ENCODE results near the gene LDAF1. TPM values are rescaled to one million over a fixed set of nuclear protein-coding genes. Genes with fewer than 3 reads are reported as not detected.

Gene LDAF1
- total RNA-seq, 1 experiment from 2014 or later = 50.1 TPM

DNA sequence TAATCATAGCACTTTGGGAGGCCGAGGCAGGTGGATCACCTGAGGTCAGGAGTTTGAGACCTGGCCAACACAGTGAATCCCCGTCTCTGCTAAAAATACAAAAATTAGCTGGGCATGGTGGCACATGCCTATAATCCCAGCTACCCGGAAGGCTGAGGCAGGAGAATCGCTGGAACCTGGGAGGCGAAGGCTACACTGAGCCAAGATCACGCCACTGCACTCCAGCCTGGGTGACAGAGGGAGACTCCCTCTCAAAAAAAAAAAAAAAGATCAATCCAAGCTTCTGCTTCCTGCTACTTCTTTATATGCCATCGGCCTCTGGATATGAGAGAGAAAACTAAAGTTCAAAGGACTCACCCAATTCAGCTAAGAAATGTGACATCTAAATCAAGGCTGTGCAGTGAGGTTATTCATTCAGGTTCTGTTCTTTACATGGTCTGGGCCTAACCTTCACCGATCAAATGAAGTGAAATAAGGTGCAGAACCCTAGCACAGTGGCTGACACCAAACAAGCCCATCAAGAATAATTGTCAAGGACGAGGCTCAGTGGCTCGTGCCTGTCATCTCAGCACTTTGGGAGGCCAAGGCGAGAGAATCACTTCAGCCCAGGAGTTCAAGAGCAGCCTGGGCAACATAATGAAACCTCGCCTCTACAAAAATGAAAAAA lies 27.3 kb downstream of the LDAF1 start:
- intact Hi-C loops (cut with micrococcal nuclease; ENCODE audit: unreplicated experiment) = no loop called here
- Mint-ChIP-seq H3K9me3 (ENCODE audit: low read depth, unreplicated experiment) (peaks cover 2% of the 10 kb centered on the region), H3K4me3 (ENCODE audit: low read depth, unreplicated experiment) (no peak overlapping the region), H3K36me3 (ENCODE audit: insufficient read depth, unreplicated experiment) (peaks cover 21% of the 10 kb centered on the region), H3K27ac (ENCODE audit: unreplicated experiment) (no peak overlapping the region), H3K4me1 (ENCODE audit: low read depth, unreplicated experiment) (peaks cover 8% of the 10 kb centered on the region), H3K27me3 (ENCODE audit: unreplicated experiment) (no peaks in the 10 kb centered on the region)
- DNase-seq = no peak
- TF ChIP-seq, protein P1, sequence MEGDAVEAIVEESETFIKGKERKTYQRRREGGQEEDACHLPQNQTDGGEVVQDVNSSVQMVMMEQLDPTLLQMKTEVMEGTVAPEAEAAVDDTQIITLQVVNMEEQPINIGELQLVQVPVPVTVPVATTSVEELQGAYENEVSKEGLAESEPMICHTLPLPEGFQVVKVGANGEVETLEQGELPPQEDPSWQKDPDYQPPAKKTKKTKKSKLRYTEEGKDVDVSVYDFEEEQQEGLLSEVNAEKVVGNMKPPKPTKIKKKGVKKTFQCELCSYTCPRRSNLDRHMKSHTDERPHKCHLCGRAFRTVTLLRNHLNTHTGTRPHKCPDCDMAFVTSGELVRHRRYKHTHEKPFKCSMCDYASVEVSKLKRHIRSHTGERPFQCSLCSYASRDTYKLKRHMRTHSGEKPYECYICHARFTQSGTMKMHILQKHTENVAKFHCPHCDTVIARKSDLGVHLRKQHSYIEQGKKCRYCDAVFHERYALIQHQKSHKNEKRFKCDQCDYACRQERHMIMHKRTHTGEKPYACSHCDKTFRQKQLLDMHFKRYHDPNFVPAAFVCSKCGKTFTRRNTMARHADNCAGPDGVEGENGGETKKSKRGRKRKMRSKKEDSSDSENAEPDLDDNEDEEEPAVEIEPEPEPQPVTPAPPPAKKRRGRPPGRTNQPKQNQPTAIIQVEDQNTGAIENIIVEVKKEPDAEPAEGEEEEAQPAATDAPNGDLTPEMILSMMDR (IDR thresholded peaks at IDR 0.05; ENCODE audit: unreplicated experiment) = no peak
- CTCF ChIA-PET = interaction anchor here (0.7 kb wide), 1 partner anchor 402 kb away, joined by 3 read pairs; no protein-coding TSS in a partner anchor
- BruUV-seq (replicated peaks) = no TSS peak

DNA sequence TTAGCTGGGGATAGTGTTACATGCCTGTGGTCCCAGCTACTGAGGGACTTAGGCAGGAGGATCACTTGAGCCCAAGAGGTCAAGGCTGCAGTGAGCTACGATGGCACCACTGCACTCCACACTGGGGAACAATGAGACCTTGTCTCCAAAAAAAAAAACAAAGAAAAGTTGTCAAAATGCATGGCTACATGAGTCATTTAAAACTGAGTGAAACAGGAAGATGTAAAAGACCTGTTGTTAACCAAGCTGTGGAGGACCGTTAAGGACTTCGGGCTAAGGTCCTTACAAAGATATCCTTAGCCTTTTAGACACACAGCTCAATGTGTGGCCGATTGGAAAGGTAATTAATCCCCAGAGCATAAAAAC lies 27.8 kb downstream of the LDAF1 start:
- Mint-ChIP-seq H3K4me1 (ENCODE audit: low read depth, unreplicated experiment) (peaks cover 8% of the 10 kb centered on the region), H3K36me3 (ENCODE audit: insufficient read depth, unreplicated experiment) (peaks cover 16% of the 10 kb centered on the region), H3K4me3 (ENCODE audit: low read depth, unreplicated experiment) (no peak overlapping the region), H3K9me3 (ENCODE audit: low read depth, unreplicated experiment) (peaks cover 2% of the 10 kb centered on the region), H3K27ac (ENCODE audit: unreplicated experiment) (no peak overlapping the region), H3K27me3 (ENCODE audit: unreplicated experiment) (no peaks in the 10 kb centered on the region)
- no TSS peak for BruUV-seq (replicated peaks)
- TF ChIP-seq, protein P1 (IDR thresholded peaks at IDR 0.05; ENCODE audit: unreplicated experiment) = no peak
- intact Hi-C loops (cut with micrococcal nuclease; ENCODE audit: unreplicated experiment) = no loop called here
- CTCF ChIA-PET = interaction anchor here (0.7 to 1.0 kb wide), 3 partner anchors 23 to 403 kb away, joined by 3 to 6 read pairs (median 3); no protein-coding TSS in a partner anchor
- DNase-seq = no peak

DNA sequence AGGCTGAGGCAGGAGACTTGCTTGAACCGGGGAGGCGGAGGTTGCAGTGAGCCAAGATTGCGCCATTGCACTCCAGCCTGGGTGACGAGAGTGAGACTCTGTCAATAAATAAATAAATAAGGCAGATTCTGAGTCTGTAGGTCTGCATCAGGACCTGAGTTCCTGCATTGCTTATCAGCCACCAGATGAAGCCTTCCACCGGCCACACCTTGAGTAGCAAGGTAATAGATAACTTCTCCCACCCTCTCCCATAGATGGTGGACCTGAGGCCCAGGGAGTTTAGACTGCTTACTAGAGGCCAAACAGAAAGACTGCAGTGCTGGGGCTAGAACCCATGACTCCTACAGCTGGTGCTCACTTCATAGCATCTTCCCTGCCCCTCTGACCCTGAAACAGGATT lies 30.8 kb downstream of the LDAF1 start:
- no peak overlapping the region for H3K27ac Mint-ChIP-seq (ENCODE audit: unreplicated experiment)
- DNase-seq = no peak
- peaks cover 13% of the 10 kb centered on the region for H3K36me3 Mint-ChIP-seq (ENCODE audit: insufficient read depth, unreplicated experiment)
- CTCF ChIA-PET = interaction anchor here (0.7 to 3.2 kb wide), 14 partner anchors 11 to 320 kb away, joined by 3 to 148 read pairs (median 6); partner anchors contain the start of genes ANKS4B, CRYM and LDAF1
- TF ChIP-seq, protein P1 (IDR thresholded peaks at IDR 0.05; ENCODE audit: unreplicated experiment) = no peak
- H3K9me3 Mint-ChIP-seq (ENCODE audit: low read depth, unreplicated experiment) = no peaks in the 10 kb centered on the region
- no TSS peak for BruUV-seq (replicated peaks)
- peaks cover 15% of the 10 kb centered on the region for H3K27me3 Mint-ChIP-seq (ENCODE audit: unreplicated experiment)
- intact Hi-C loops (cut with micrococcal nuclease; ENCODE audit: unreplicated experiment) = no loop called here
- H3K4me3 Mint-ChIP-seq (ENCODE audit: low read depth, unreplicated experiment) = peak overlapping the region; percentile 67
- peaks cover 8% of the 10 kb centered on the region for H3K4me1 Mint-ChIP-seq (ENCODE audit: low read depth, unreplicated experiment)

DNA sequence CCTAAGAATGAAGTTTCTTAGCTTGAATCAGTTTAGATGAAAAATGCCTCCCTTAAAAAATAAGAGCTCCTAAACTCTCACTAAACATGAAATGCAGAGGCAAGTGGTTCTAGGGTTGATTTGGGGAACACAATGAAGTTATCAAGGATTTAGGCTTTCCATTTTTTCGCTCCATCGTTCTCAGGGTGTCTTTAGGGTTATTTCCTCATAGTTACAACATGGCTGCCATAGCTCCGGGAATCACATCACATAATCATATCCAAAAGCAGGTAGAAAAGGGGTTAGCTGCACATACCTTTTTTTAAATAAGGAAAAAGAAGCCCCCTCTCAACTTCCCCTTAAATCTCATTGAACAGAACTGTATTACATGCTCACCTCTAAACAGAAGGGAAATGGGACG lies 31.5 kb downstream of the LDAF1 start:
- no TSS peak for BruUV-seq (replicated peaks)
- Mint-ChIP-seq H3K27me3 (ENCODE audit: unreplicated experiment) (peaks cover 15% of the 10 kb centered on the region), H3K36me3 (ENCODE audit: insufficient read depth, unreplicated experiment) (peaks cover 13% of the 10 kb centered on the region), H3K4me1 (ENCODE audit: low read depth, unreplicated experiment) (peaks cover 8% of the 10 kb centered on the region), H3K9me3 (ENCODE audit: low read depth, unreplicated experiment) (no peaks in the 10 kb centered on the region), H3K4me3 (ENCODE audit: low read depth, unreplicated experiment) (no peak overlapping the region), H3K27ac (ENCODE audit: unreplicated experiment) (no peak overlapping the region)
- CTCF ChIA-PET = interaction anchor here (1.5 to 3.2 kb wide), 3 partner anchors 83 to 111 kb away, joined by 3 to 148 read pairs (median 24); partner anchors contain the start of gene CRYM
- DNase-seq = no peak
- intact Hi-C loops (cut with micrococcal nuclease; ENCODE audit: unreplicated experiment) = no loop called here
- TF ChIP-seq, protein P1 (IDR thresholded peaks at IDR 0.05; ENCODE audit: unreplicated experiment) = no peak
